HepG2 (cell line): ENCODE results near the gene CDT1. TPM values are rescaled to one million over a fixed set of nuclear protein-coding genes. Genes with fewer than 3 reads are reported as not detected.

Experiments
- ELF4 ChIP-seq: sonication (generic); formaldehyde crosslinking; IDR thresholded peaks from 2 replicates; pipeline ENCODE4 v1.5.0; 2020; ENCODE audit warnings: missing genetic modification reagents, mild to moderate bottlenecking, moderate library complexity, borderline replicate concordance
- MIER3 ChIP-seq: IDR thresholded peaks from 2 replicates; pipeline ENCODE4 v1.6.1; 2016; ENCODE audit warnings: missing compliant biosample characterization, borderline replicate concordance
- NCOA2 ChIP-seq: sonication (generic); formaldehyde crosslinking; IDR thresholded peaks from 2 replicates; pipeline ENCODE4 v1.8.0; 2022; ENCODE audit warnings: inconsistent platforms
- SMAD3 ChIP-seq: sonication (generic); formaldehyde crosslinking; IDR thresholded peaks from 2 replicates; pipeline ENCODE4 v1.4.0; 2020; ENCODE audit warnings: missing genetic modification reagents
- ZMYM4 ChIP-seq: sonication (generic); formaldehyde crosslinking; IDR thresholded peaks from 2 replicates; pipeline ENCODE4 v1.8.1; 2023; ENCODE audit warnings: mild to moderate bottlenecking, missing genetic modification reagents
- ZNF205 ChIP-seq: IDR thresholded peaks from 2 replicates; pipeline ENCODE4 v1.6.1; 2018; ENCODE audit warnings: missing biosample characterization, missing genetic modification reagents
- ZNF33A ChIP-seq: sonication (generic); formaldehyde crosslinking; IDR thresholded peaks from 2 replicates; pipeline ENCODE4 v1.5.1; 2020; ENCODE audit warnings: missing genetic modification reagents, mild to moderate bottlenecking, moderate library complexity, borderline replicate concordance
- ZSCAN31 ChIP-seq: sonication (generic); formaldehyde crosslinking; IDR thresholded peaks from 2 replicates; pipeline ENCODE4 v1.5.0; 2020; ENCODE audit warnings: low read depth, mild to moderate bottlenecking, missing genetic modification reagents
- polyA plus RNA-seq, 8 experiments: library from polyadenylated mRNA; depleted of rRNA in 3 of 8; stranded (reverse) in 7 of 8; unstranded in 1 of 8; fragments of >200 nt; fragmentation: Illumina TruSeq in 4 of 8; extraction: Trizol in 4 of 8; gene quantifications; 2 replicates each; pipeline versions ENCODE4 v1.2.1 to v1.2.3, GENCODE V29; 2011 to 2016; ENCODE audit warnings: low read depth in 4 of 8, missing spikeins in 1 of 8, mixed read lengths in 1 of 8; ENCODE audit not compliant: insufficient read depth in 1 of 8
- total RNA-seq, 5 experiments: library from RNA; depleted of rRNA; stranded (reverse); fragments of >200 nt; fragmentation: Illumina TruSeq; extraction: Trizol; gene quantifications; 2 replicates each; pipeline ENCODE4 v1.2.3, GENCODE V29; 2016; ENCODE audit warnings: low read depth in 1 of 5
- TF ChIP-seq, protein P1 (sequence below): sonication (generic); formaldehyde crosslinking; IDR thresholded peaks from 2 replicates; pipeline ENCODE4 v1.5.0; 2020; ENCODE audit warnings: mild to moderate bottlenecking, missing genetic modification reagents
- TF ChIP-seq, protein P2 (sequence below): sonication (generic); formaldehyde crosslinking; IDR thresholded peaks from 2 replicates; pipeline ENCODE4 v1.4.0; 2020; ENCODE audit warnings: low read depth, mild to moderate bottlenecking, missing genetic modification reagents
- TF ChIP-seq, protein P3 (sequence below): IDR thresholded peaks from 2 replicates; pipeline ENCODE4 v1.6.1; 2016; ENCODE audit warnings: mild to moderate bottlenecking, missing biosample characterization, missing genetic modification reagents
- TF ChIP-seq, protein P4 (sequence below): sonication (generic); formaldehyde crosslinking; IDR thresholded peaks from 2 replicates; pipeline ENCODE4 v1.4.0; 2020; ENCODE audit warnings: mild to moderate bottlenecking, missing genetic modification reagents
- TF ChIP-seq, protein P5 (sequence below): sonication (generic); formaldehyde crosslinking; IDR thresholded peaks from 2 replicates; pipeline ENCODE4 v1.4.0; 2020; ENCODE audit warnings: missing genetic modification reagents

Gene CDT1
- total and polyA plus RNA-seq, 2 of the 13 experiments (the other 11 are each of a cell fraction or from before 2014, with no cell fraction given), result 23.1 to 23.8 TPM

DNA sequence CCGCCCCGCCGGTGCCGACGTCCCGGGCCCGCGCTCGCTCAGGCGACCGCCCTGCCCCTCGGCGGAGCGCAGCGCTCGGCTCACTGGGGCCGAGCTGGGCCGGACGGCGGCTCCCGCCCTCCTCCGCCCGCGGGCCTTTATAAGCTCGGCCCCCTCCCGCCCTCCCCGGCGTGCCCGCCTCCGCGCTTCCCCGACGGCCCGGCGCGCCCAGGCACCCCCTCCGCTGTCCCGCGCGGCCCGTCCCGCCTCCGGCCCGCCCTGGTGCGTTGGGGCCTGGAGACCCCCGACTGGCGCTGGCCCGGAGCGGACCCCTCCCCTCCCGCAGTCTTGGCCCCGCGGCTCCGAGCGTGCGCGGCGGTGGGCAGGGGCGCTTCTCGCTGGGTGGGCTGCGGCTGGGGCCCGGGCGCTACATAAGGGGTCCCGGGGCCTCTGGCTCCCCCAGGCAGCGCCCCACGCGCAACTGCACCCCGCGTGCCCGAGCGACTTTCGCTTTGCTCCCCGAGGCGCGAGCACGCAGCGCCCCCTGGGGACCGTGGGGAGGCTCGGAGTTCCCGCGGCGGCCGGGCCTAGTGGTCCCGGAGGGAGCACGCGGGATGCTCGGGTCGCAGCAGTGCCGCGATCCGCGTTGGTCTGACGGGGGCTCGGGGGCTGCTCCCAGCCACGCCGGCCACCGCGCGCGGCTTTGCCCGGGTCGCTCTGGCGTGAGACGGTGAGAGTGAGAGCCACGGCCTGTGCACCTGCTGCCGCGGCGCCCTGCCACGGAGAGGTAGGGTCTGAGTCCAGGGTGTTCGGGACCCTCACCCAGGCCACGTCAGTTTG, 18.3 kb upstream of the CDT1 start, which contains the start of gene PIEZO1 (continued):
- peak; percentile 71 for TF ChIP-seq SMAD3 (CRISPR knock-in tag)
- no peak for TF ChIP-seq ELF4 (CRISPR knock-in tag)
- TF ChIP-seq ZSCAN31 (CRISPR knock-in tag), result peak; percentile 86
- TF ChIP-seq, protein P1, sequence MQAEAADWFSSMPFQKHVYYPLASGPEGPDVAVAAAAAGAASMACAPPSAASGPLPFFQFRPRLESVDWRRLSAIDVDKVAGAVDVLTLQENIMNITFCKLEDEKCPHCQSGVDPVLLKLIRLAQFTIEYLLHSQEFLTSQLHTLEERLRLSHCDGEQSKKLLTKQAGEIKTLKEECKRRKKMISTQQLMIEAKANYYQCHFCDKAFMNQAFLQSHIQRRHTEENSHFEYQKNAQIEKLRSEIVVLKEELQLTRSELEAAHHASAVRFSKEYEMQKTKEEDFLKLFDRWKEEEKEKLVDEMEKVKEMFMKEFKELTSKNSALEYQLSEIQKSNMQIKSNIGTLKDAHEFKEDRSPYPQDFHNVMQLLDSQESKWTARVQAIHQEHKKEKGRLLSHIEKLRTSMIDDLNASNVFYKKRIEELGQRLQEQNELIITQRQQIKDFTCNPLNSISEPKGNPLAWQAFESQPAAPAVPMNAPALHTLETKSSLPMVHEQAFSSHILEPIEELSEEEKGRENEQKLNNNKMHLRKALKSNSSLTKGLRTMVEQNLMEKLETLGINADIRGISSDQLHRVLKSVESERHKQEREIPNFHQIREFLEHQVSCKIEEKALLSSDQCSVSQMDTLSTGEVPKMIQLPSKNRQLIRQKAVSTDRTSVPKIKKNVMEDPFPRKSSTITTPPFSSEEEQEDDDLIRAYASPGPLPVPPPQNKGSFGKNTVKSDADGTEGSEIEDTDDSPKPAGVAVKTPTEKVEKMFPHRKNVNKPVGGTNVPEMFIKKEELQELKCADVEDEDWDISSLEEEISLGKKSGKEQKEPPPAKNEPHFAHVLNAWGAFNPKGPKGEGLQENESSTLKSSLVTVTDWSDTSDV (CRISPR knock-in tag), result peak; percentile 97
- TF ChIP-seq, protein P2, sequence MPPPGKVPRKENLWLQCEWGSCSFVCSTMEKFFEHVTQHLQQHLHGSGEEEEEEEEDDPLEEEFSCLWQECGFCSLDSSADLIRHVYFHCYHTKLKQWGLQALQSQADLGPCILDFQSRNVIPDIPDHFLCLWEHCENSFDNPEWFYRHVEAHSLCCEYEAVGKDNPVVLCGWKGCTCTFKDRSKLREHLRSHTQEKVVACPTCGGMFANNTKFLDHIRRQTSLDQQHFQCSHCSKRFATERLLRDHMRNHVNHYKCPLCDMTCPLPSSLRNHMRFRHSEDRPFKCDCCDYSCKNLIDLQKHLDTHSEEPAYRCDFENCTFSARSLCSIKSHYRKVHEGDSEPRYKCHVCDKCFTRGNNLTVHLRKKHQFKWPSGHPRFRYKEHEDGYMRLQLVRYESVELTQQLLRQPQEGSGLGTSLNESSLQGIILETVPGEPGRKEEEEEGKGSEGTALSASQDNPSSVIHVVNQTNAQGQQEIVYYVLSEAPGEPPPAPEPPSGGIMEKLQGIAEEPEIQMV (CRISPR knock-in tag), result peak; percentile 82
- TF ChIP-seq ZMYM4, result peak; percentile 63; the same call in 1 of the 2 replicates
- TF ChIP-seq ZNF33A (CRISPR knock-in tag), result no peak
- TF ChIP-seq, protein P3, sequence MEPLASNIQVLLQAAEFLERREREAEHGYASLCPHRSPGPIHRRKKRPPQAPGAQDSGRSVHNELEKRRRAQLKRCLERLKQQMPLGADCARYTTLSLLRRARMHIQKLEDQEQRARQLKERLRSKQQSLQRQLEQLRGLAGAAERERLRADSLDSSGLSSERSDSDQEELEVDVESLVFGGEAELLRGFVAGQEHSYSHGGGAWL, result peak; percentile 82; the same call in 1 of the 2 replicates
- TF ChIP-seq, protein P4, sequence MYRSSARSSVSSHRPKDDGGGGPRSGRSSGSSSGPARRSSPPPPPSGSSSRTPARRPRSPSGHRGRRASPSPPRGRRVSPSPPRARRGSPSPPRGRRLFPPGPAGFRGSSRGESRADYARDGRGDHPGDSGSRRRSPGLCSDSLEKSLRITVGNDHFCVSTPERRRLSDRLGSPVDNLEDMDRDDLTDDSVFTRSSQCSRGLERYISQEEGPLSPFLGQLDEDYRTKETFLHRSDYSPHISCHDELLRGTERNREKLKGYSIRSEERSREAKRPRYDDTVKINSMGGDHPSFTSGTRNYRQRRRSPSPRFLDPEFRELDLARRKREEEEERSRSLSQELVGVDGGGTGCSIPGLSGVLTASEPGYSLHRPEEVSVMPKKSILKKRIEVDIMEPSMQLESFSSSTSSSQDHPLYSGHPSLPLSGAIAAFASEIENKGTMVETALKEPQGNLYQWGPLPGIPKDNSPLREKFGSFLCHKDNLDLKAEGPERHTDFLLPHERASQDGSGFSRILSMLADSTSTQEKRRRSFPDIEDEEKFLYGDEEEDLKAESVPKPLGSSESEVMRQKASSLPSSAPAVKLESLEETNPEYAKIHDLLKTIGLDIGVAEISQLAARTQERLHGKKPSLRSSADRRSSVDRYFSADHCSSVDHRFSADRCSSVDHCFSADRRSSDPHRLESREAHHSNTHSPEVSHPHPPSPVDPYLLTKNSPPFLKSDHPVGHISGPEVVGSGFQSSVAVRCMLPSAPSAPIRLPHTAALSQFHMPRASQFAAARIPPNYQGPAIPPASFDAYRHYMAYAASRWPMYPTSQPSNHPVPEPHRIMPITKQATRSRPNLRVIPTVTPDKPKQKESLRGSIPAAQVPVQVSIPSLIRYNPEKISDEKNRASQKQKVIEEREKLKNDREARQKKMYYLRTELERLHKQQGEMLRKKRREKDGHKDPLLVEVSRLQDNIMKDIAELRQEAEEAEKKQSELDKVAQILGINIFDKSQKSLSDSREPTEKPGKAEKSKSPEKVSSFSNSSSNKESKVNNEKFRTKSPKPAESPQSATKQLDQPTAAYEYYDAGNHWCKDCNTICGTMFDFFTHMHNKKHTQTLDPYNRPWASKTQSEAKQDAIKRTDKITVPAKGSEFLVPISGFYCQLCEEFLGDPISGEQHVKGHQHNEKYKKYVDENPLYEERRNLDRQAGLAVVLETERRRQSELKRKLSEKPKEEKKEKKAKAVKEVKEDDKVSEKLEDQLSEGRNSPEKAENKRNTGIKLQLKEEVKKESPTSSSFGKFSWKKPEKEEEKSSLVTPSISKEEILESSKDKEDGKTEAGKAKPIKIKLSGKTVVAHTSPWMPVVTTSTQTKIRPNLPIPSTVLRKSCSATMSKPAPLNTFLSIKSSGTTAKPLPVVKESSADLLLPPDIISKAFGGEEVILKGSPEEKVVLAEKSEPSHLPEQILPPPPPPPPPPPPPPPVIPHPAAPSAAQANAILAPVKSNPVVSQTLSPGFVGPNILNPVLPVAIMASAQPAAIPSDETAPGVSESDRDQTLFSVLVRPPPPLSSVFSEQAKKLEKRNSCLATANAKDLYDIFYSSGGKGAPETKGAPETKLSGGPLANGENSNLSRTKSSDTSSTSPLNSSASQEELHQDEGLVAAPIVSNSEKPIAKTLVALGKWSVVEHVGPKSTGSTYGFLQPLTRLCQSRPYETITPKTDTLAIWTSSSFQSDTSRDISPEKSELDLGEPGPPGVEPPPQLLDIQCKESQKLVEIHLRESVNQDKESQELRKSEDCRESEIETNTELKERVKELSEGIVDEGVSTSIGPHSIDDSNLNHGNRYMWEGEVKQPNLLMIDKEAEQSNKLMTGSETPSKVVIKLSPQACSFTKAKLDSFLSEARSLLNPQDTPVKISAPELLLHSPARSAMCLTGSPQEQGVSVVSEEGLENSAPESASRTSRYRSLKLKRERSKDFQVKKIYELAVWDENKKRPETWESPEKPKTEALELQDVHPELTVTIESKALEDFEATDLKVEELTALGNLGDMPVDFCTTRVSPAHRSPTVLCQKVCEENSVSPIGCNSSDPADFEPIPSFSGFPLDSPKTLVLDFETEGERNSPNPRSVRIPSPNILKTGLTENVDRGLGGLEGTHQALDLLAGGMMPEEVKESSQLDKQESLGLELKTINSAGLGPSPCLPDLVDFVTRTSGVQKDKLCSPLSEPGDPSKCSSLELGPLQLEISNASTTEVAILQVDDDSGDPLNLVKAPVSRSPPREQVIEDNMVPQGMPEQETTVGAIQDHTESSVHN (CRISPR knock-in tag), result peak; percentile 26; the same call in 1 of the 2 replicates
- peak; percentile 77 for TF ChIP-seq ZNF205 (CRISPR knock-in tag)
- TF ChIP-seq, protein P5, sequence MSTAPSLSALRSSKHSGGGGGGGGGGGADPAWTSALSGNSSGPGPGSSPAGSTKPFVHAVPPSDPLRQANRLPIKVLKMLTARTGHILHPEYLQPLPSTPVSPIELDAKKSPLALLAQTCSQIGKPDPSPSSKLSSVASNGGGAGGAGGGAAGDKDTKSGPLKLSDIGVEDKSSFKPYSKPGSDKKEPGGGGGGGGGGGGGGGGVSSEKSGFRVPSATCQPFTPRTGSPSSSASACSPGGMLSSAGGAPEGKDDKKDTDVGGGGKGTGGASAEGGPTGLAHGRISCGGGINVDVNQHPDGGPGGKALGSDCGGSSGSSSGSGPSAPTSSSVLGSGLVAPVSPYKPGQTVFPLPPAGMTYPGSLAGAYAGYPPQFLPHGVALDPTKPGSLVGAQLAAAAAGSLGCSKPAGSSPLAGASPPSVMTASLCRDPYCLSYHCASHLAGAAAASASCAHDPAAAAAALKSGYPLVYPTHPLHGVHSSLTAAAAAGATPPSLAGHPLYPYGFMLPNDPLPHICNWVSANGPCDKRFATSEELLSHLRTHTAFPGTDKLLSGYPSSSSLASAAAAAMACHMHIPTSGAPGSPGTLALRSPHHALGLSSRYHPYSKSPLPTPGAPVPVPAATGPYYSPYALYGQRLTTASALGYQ (CRISPR knock-in tag), result no peak
- TF ChIP-seq NCOA2, result no peak; the same call in 1 of the 2 replicates
- no peak for TF ChIP-seq MIER3 (CRISPR knock-in tag)
